Tibial nerve (tissue), 4 donors: Measurements from ENCODE around the gene MCCC1. TPM values are rescaled to one million over a fixed set of nuclear protein-coding genes. Genes with fewer than 3 reads are reported as not detected.

Source experiments
- DNase-seq, 2 donors: peaks; one replicate each; pipeline ENCODE4 v3.0.0-alpha.2; 2019; ENCODE audit warnings: low spot score in 2 of 2
- H3K27ac ChIP-seq, 4 donors: fragments of 200-600 bp; sonication (generic) in 3 of 4; one replicate each; pipeline ENCODE4 v1.5.1; 2017 to 2019; ENCODE audit warnings: mild to moderate bottlenecking in 1 of 4
- H3K27me3 ChIP-seq, 2 donors: fragments of 200-600 bp; sonication (generic) in 1 of 2; one replicate each; pipeline versions ENCODE4 v1.5.1 to v1.6.0; 2017 to 2019
- H3K36me3 ChIP-seq, 3 donors: fragments of 200-600 bp; sonication (generic); one replicate each; pipeline ENCODE4 v1.5.1; 2018 to 2019
- H3K4me1 ChIP-seq, 4 donors: fragments of 200-600 bp; sonication (generic) in 3 of 4; one replicate each; pipeline ENCODE4 v1.5.1; 2017 to 2019
- H3K4me3 ChIP-seq, 4 donors: fragments of 200-600 bp; sonication (generic) in 3 of 4; one replicate each; pipeline ENCODE4 v1.5.1; 2017 to 2019; ENCODE audit warnings: mild to moderate bottlenecking in 1 of 4, moderate library complexity in 1 of 4
- H3K9me3 ChIP-seq, 4 donors: fragments of 200-600 bp; sonication (generic) in 3 of 4; one replicate each; pipeline ENCODE4 v1.5.1; 2017 to 2019
- EP300 ChIP-seq, 2 donors: sonication (generic); formaldehyde crosslinking; IDR thresholded peaks; one replicate each; pipeline ENCODE4 v1.6.1; 2017; ENCODE audit warnings: antibody characterized with exemption in 2 of 2, mild to moderate bottlenecking in 1 of 2
- POLR2A ChIP-seq, 2 donors: fragments of 450-650 bp; IDR thresholded peaks; one replicate each; pipeline ENCODE4 v1.6.1; 2017; ENCODE audit warnings: antibody characterized with exemption in 2 of 2, mild to moderate bottlenecking in 2 of 2, moderate library complexity in 2 of 2
- WGBS, 2 donors: methylation state at CpG; one replicate each; pipeline ENCODE4 v1.1.5; 2018; 5-methylcytosine and 5-hydroxymethylcytosine counted together
- total RNA-seq, 4 donors: library from RNA; depleted of rRNA; stranded (reverse); fragments of >200 nt; gene quantifications; one replicate each; pipeline ENCODE4 v1.1.0, GENCODE V29; 2016
- TF ChIP-seq, protein P1 (sequence below), 5 experiments: fragments of 200-600 bp in 3 of 5; fragments of 450-650 bp in 2 of 5; sonication (generic) in 3 of 5; IDR thresholded peaks; one replicate each; pipeline ENCODE4 v1.5.1; 2016 to 2019; ENCODE audit warnings: antibody characterized with exemption in 5 of 5, mild to moderate bottlenecking in 3 of 5, moderate library complexity in 2 of 5

Gene MCCC1
- total RNA-seq, 4 donors from 2014 or later = 39.9 to 61.2 (median 48.1) TPM

GRCh38 chr3:183087184-183087583 lies 12.1 kb downstream of the MCCC1 start:
- TF ChIP-seq POLR2A (IDR thresholded peaks at IDR 0.05) = no peak
- TF ChIP-seq, protein P1, sequence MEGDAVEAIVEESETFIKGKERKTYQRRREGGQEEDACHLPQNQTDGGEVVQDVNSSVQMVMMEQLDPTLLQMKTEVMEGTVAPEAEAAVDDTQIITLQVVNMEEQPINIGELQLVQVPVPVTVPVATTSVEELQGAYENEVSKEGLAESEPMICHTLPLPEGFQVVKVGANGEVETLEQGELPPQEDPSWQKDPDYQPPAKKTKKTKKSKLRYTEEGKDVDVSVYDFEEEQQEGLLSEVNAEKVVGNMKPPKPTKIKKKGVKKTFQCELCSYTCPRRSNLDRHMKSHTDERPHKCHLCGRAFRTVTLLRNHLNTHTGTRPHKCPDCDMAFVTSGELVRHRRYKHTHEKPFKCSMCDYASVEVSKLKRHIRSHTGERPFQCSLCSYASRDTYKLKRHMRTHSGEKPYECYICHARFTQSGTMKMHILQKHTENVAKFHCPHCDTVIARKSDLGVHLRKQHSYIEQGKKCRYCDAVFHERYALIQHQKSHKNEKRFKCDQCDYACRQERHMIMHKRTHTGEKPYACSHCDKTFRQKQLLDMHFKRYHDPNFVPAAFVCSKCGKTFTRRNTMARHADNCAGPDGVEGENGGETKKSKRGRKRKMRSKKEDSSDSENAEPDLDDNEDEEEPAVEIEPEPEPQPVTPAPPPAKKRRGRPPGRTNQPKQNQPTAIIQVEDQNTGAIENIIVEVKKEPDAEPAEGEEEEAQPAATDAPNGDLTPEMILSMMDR (IDR thresholded peaks at IDR 0.05) = no peak
- Histone ChIP-seq H3K27me3 (no peaks in the 10 kb centered on the region), H3K36me3 (peaks cover 0 to 90% (median 5%) of the 10 kb centered on the region in 3 donors), H3K9me3 (no peaks in the 10 kb centered on the region), H3K27ac (no peak overlapping the region), H3K4me1 (no peaks in the 10 kb centered on the region), H3K4me3 (no peak overlapping the region)
- WGBS, 2 donors = 78 to 91% methylated on average over 2 of the region's 2 CpGs
- DNase-seq = no peak

- H3K4me3 ChIP-seq = no peak overlapping the region
- H3K36me3 ChIP-seq = peaks cover 0 to 89% (median 0%) of the 10 kb centered on the region in 3 donors
- WGBS, 2 donors = 79 to 81% methylated on average over 9 of the region's 9 CpGs
- H3K27ac ChIP-seq = no peak overlapping the region
- no peaks in the 10 kb centered on the region for H3K9me3 ChIP-seq
- no peaks in the 10 kb centered on the region for H3K27me3 ChIP-seq
- TF ChIP-seq EP300 (IDR thresholded peaks at IDR 0.05) (no peak), POLR2A (IDR thresholded peaks at IDR 0.05) (no peak)
- TF ChIP-seq, protein P1 (IDR thresholded peaks at IDR 0.05) = no peak
- H3K4me1 ChIP-seq = no peaks in the 10 kb centered on the region
- DNase-seq = no peak
Observed at GRCh38 chr3:183085634-183086390, 13.5 kb downstream of the MCCC1 start.

GRCh38 chr3:183082355-183082915 lies 16.9 kb downstream of the MCCC1 start:
- DNase-seq = no peak
- H3K9me3 ChIP-seq = no peaks in the 10 kb centered on the region
- H3K27ac ChIP-seq = no peak overlapping the region
- 89 to 92% methylated on average over 9 of the region's 9 CpGs for WGBS, 2 donors
- H3K27me3 ChIP-seq = no peaks in the 10 kb centered on the region
- peaks cover 0 to 85% (median 0%) of the 10 kb centered on the region in 3 donors for H3K36me3 ChIP-seq
- H3K4me3 ChIP-seq = no peak overlapping the region
- TF ChIP-seq POLR2A (IDR thresholded peaks at IDR 0.05) (no peak), EP300 (IDR thresholded peaks at IDR 0.05) (no peak)
- TF ChIP-seq, protein P1 (IDR thresholded peaks at IDR 0.05) = no peak
- H3K4me1 ChIP-seq = no peaks in the 10 kb centered on the region

GRCh38 chr3:183081459-183082183 lies 17.7 kb downstream of the MCCC1 start:
- TF ChIP-seq POLR2A (IDR thresholded peaks at IDR 0.05) = no peak
- no peak for TF ChIP-seq EP300 (IDR thresholded peaks at IDR 0.05)
- TF ChIP-seq, protein P1 (IDR thresholded peaks at IDR 0.05) = no peak
- peaks cover 0 to 80% (median 0%) of the 10 kb centered on the region in 3 donors for H3K36me3 ChIP-seq
- H3K4me1 ChIP-seq = no peaks in the 10 kb centered on the region
- H3K27ac ChIP-seq = no peak overlapping the region
- no peak overlapping the region for H3K4me3 ChIP-seq
- DNase-seq = no peak
- WGBS, 2 donors = 90 to 96% methylated on average over 6 of the region's 6 CpGs
- no peaks in the 10 kb centered on the region for H3K9me3 ChIP-seq
- H3K27me3 ChIP-seq = no peaks in the 10 kb centered on the region

DNA sequence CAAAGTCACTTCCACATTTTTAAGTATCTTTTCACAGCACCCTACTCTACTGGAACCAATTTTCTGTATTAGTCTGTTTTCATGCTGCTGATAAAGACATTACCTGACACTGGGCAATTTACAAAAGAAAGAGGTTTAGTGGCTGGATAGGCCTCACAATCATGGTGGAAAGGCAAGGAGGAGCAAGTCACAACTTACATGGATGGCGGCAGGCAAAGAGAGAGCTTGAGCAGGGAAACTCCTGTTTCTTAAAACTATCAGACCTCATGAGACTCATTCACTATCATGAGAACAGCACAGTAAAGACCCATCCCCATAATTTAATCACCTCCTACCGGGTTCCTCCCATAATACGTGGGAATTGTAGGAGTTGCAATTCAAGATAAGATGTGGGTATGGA lies 18.7 kb downstream of the MCCC1 start:
- no peaks in the 10 kb centered on the region for H3K9me3 ChIP-seq
- H3K27ac ChIP-seq = no peak overlapping the region
- no peaks in the 10 kb centered on the region for H3K27me3 ChIP-seq
- no peak for DNase-seq
- TF ChIP-seq, protein P1 (IDR thresholded peaks at IDR 0.05) = no peak
- no peak for TF ChIP-seq POLR2A (IDR thresholded peaks at IDR 0.05)
- no peak for TF ChIP-seq EP300 (IDR thresholded peaks at IDR 0.05)
- H3K36me3 ChIP-seq = peaks cover 0 to 71% (median 0%) of the 10 kb centered on the region in 3 donors
- no peaks in the 10 kb centered on the region for H3K4me1 ChIP-seq
- WGBS, 2 donors = 96 to 97% methylated on average over 3 of the region's 3 CpGs
- no peak overlapping the region for H3K4me3 ChIP-seq
